ENCODE data around the gene NOTCH4. TPM values are rescaled to one million over a fixed set of nuclear protein-coding genes. Genes with fewer than 3 reads are reported as not detected.

The NOTCH4 gene
- total and polyA plus RNA-seq, 2 donors: 11.2 to 27.6 TPM

GRCh38 chr6:32240686-32241085, 16.8 kb upstream of the NOTCH4 start:
- Histone ChIP-seq H3K27ac (ENCODE audit: low read depth) (no peak overlapping the region), H3K36me3 (ENCODE audit: insufficient read depth) (no peaks in the 10 kb centered on the region), H3K4me3 (ENCODE audit: low read depth, low read length) (no peak overlapping the region), H3K4me1 (ENCODE audit: insufficient read depth) (no peaks in the 10 kb centered on the region)
- no peak for DNase-seq (ENCODE audit: extremely low spot score)
- WGBS: 91% methylated on average over 1 of the region's 1 CpG

DNA sequence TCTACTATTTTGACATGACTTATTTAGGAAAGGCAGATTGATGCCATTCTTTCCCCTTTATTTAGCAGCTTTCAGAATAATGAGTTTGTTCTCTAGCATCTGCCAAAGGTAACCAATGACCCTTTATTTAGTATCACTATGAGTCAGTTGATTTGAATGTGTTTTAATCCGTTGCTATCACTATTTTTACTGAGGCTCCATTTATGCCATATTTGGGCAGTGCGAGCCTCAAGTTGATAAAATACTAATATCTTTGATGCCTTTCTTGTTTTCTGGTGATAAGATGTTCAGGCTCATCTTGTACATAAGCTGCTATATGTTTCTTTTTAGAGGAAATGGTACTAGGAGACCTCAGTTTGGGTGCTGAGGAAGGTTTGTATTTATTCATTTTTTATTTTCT, 15.6 kb upstream of the NOTCH4 start:
- H3K27ac ChIP-seq (ENCODE audit: low read depth): no peak overlapping the region
- no peak overlapping the region for H3K4me3 ChIP-seq (ENCODE audit: low read depth, low read length)
- no peaks in the 10 kb centered on the region for H3K36me3 ChIP-seq (ENCODE audit: insufficient read depth)
- no peaks in the 10 kb centered on the region for H3K4me1 ChIP-seq (ENCODE audit: insufficient read depth)
- WGBS: 64% methylated on average over 2 of the region's 2 CpGs
- DNase-seq (ENCODE audit: extremely low spot score): no peak

- no peak for DNase-seq (ENCODE audit: extremely low spot score)
- H3K27ac ChIP-seq (ENCODE audit: low read depth): no peak overlapping the region
- no peaks in the 10 kb centered on the region for H3K36me3 ChIP-seq (ENCODE audit: insufficient read depth)
- 51% methylated on average over 4 of the region's 4 CpGs for WGBS
- H3K4me1 ChIP-seq (ENCODE audit: insufficient read depth): no peaks in the 10 kb centered on the region
- no peak overlapping the region for H3K4me3 ChIP-seq (ENCODE audit: low read depth, low read length)
Measured at GRCh38 chr6:32234934-32235333, 11.1 kb upstream of the NOTCH4 start.

DNA sequence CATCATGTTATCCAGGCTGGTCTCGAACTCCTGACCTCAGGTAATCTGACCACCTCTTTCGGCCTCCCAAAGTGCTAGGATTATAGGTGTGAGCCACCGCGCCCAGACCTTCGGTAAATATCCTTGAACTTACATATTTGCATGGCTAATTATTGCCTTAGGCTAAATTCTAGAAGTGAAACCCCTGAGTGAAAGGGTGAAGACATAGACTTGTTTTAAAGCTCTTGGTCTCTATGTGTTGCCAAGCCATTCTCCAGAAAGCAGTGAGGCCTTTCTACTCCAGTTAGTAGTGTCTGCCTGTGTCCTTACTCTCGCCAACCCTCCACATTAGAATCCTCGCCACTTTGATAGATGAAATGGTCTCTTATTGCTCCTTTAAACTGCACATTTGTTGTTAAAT, 2.6 kb upstream of the NOTCH4 start:
- Histone ChIP-seq H3K4me1 (ENCODE audit: insufficient read depth) (no peaks in the 10 kb centered on the region), H3K36me3 (ENCODE audit: insufficient read depth) (no peaks in the 10 kb centered on the region), H3K4me3 (ENCODE audit: low read depth, low read length) (no peak overlapping the region), H3K27ac (ENCODE audit: low read depth) (no peak overlapping the region)
- no peak for DNase-seq (ENCODE audit: extremely low spot score)
- WGBS: 91% methylated on average over 7 of the region's 7 CpGs

DNA sequence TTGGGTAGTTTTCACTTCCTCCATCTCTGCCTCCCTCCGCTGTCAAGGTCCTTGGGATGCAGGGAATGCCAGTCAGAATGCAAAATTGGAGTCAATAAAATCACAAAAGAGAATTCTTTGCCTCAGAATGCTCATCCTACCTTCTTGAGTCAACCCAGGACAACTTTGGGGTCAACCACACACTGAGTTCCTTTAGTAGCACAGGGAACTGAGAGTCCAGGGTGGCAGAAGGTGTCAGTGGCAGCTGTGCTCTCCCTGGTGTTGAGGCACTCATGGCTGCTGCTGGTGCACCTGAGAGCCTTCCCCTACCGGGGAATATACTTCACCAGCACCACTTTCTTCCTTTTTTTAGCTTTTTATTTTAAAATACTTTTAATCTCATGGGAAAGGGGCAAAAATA, 829 bp upstream of the NOTCH4 start:
- no peaks in the 10 kb centered on the region for H3K4me1 ChIP-seq (ENCODE audit: insufficient read depth)
- no peak overlapping the region for H3K27ac ChIP-seq (ENCODE audit: low read depth)
- H3K36me3 ChIP-seq (ENCODE audit: insufficient read depth): no peaks in the 10 kb centered on the region
- H3K4me3 ChIP-seq (ENCODE audit: low read depth, low read length): no peak overlapping the region
- WGBS: 82% methylated on average over 2 of the region's 2 CpGs
- no peak for DNase-seq (ENCODE audit: extremely low spot score)

- no peak overlapping the region for H3K27ac ChIP-seq (ENCODE audit: low read depth)
- DNase-seq (ENCODE audit: extremely low spot score): no peak
- no peaks in the 10 kb centered on the region for H3K4me1 ChIP-seq (ENCODE audit: insufficient read depth)
- H3K4me3 ChIP-seq (ENCODE audit: low read depth, low read length): no peak overlapping the region
- WGBS: 85% methylated on average over 8 of the region's 8 CpGs
- no peaks in the 10 kb centered on the region for H3K36me3 ChIP-seq (ENCODE audit: insufficient read depth)
Measured at GRCh38 chr6:32222333-32223230, 1.3 kb downstream of the NOTCH4 start.

DNA sequence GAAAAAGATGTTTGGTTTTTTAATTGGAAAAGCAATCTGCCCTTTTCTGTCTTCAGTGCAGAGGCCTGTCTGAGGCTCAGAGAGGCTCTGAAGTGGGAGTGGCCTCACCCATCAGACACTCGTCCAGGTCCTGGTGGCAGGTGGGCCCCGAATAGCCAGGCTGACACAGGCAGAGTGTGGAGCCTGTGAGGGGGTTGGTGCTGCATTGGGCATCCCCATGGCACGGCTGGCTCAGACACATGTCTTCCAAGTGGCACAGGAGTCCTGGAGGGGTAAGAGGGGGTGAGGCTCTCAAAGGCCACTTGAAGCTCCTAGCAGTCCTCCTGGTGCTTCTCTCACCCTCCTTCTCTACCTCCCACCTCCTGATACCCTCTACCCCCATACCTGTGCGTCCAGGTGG, 3.8 kb downstream of the NOTCH4 start:
- no peak for DNase-seq (ENCODE audit: extremely low spot score)
- H3K27ac ChIP-seq (ENCODE audit: low read depth): no peak overlapping the region
- no peaks in the 10 kb centered on the region for H3K4me1 ChIP-seq (ENCODE audit: insufficient read depth)
- no peak overlapping the region for H3K4me3 ChIP-seq (ENCODE audit: low read depth, low read length)
- WGBS: 68% methylated on average over 4 of the region's 4 CpGs
- no peaks in the 10 kb centered on the region for H3K36me3 ChIP-seq (ENCODE audit: insufficient read depth)

- Histone ChIP-seq H3K36me3 (ENCODE audit: insufficient read depth) (no peaks in the 10 kb centered on the region), H3K4me1 (ENCODE audit: insufficient read depth) (no peaks in the 10 kb centered on the region), H3K27ac (ENCODE audit: low read depth) (no peak overlapping the region), H3K4me3 (ENCODE audit: low read depth, low read length) (no peak overlapping the region)
- no peak for DNase-seq (ENCODE audit: extremely low spot score)
- WGBS: 71% methylated on average over 7 of the region's 7 CpGs
Measured at GRCh38 chr6:32218167-32218566, 5.7 kb downstream of the NOTCH4 start.

DNA sequence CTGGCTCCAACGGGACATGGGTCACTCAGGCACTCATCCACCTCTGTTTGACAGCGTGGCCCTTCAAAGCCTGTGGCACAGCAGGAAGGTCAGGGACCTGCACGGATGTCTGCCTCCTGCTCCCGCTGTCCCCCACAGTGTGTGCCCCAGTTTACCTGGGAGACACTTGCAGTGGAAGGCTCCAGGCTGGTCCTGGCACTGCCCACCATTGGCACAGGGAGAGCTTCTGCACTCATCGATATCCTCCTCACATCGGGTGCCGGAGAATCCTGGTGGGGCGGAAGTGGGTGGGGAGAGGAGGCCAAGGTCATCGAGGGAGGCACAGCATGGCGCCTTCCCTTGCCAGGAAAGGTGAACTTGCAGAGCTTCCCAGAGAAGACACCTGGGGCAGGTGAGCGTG, 6.9 kb downstream of the NOTCH4 start:
- Histone ChIP-seq H3K36me3 (ENCODE audit: insufficient read depth) (no peaks in the 10 kb centered on the region), H3K4me3 (ENCODE audit: low read depth, low read length) (no peak overlapping the region), H3K4me1 (ENCODE audit: insufficient read depth) (no peaks in the 10 kb centered on the region), H3K27ac (ENCODE audit: low read depth) (no peak overlapping the region)
- DNase-seq (ENCODE audit: extremely low spot score): no peak
- 88% methylated on average over 11 of the region's 11 CpGs for WGBS

GRCh38 chr6:32216285-32216684, 7.6 kb downstream of the NOTCH4 start:
- no peak for DNase-seq (ENCODE audit: extremely low spot score)
- 78% methylated on average over 10 of the region's 10 CpGs for WGBS
- Histone ChIP-seq H3K36me3 (ENCODE audit: insufficient read depth) (no peaks in the 10 kb centered on the region), H3K27ac (ENCODE audit: low read depth) (no peak overlapping the region), H3K4me1 (ENCODE audit: insufficient read depth) (no peaks in the 10 kb centered on the region), H3K4me3 (ENCODE audit: low read depth, low read length) (no peak overlapping the region)

DNA sequence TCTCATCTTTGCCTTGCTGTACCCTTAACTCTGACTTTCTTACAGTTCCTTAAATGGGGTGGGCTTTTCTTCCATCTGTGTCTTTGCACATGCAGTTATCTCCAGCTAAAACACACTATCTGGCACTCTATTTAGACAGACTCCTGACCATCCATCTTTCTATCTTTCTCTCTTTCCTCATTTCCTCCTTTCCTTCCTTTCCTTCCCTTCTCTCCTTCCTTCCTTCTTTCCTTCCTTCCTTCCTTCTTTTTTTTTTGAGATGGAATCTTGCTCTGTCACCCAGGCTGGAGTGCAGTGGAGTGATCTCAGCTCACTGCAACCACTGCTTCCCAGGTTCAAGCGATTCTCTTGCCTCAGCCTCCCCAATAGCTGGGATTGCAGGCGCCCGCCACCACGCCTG, 8.2 kb downstream of the NOTCH4 start:
- no peak for DNase-seq (ENCODE audit: extremely low spot score)
- 88% methylated on average over 4 of the region's 4 CpGs for WGBS
- no peak overlapping the region for H3K27ac ChIP-seq (ENCODE audit: low read depth)
- H3K4me1 ChIP-seq (ENCODE audit: insufficient read depth): no peaks in the 10 kb centered on the region
- H3K4me3 ChIP-seq (ENCODE audit: low read depth, low read length): no peak overlapping the region
- no peaks in the 10 kb centered on the region for H3K36me3 ChIP-seq (ENCODE audit: insufficient read depth)

GRCh38 chr6:32214126-32214525, 9.7 kb downstream of the NOTCH4 start:
- no peak for DNase-seq (ENCODE audit: extremely low spot score)
- H3K4me3 ChIP-seq (ENCODE audit: low read depth, low read length): no peak overlapping the region
- 77% methylated on average over 3 of the region's 3 CpGs for WGBS
- H3K36me3 ChIP-seq (ENCODE audit: insufficient read depth): no peaks in the 10 kb centered on the region
- no peaks in the 10 kb centered on the region for H3K4me1 ChIP-seq (ENCODE audit: insufficient read depth)
- H3K27ac ChIP-seq (ENCODE audit: low read depth): no peak overlapping the region

DNA sequence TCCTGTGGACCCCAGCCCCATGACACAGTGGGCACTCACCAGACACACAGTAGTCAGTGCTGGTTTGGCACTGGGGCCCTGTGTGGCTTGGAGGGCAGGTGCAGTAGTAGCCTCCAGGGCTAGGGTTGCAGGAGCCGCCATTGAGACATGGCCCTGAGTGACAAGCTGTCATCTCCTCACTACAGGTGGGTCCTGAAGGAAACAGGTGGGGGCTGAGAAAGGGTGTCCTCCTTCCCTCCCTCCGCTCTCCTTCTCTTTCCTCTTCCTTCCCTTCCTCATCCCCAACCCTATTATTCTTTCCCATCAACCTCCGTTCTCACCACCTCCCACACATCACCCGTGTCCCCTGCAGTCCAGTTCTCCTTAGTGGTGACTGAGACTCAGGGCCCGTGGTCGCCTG, 10.2 kb downstream of the NOTCH4 start:
- 85% methylated on average over 6 of the region's 6 CpGs for WGBS
- H3K4me1 ChIP-seq (ENCODE audit: insufficient read depth): no peaks in the 10 kb centered on the region
- DNase-seq (ENCODE audit: extremely low spot score): no peak
- no peak overlapping the region for H3K27ac ChIP-seq (ENCODE audit: low read depth)
- H3K4me3 ChIP-seq (ENCODE audit: low read depth, low read length): no peak overlapping the region
- H3K36me3 ChIP-seq (ENCODE audit: insufficient read depth): no peaks in the 10 kb centered on the region

DNA sequence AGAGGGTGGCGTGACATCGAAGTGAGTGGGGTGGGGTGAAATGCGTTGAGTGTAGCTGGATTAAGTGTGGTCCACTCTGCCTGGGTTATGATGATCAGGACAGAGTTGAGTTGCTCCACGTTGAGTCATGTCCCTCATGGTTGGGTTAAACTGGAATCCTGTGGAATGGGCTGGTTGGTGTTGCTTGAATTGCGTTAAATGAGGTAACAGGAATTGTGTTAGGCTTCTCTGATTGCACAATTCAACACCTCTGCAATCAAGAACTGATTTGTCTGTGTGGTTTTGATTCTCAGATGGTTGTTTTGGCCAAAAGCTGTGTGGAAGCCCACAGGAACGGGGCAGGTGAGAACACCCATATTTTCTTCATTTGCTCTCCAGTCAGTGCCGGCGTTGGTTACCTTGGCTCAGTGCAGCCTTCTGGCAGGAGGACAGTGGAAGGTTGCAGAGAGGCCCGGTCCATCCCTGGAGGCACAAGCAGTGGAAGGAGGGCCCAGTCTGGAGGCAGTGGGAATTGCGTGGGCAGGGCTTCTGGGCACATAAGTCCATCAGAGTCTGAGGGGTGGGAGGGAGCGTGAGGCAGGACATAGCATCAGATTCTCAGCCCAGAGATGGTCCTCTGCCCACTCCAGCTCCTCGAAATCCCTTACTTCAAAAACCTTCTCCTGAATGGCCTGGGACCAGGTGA, 11.6 kb downstream of the NOTCH4 start:
- WGBS: 74% methylated on average over 12 of the region's 12 CpGs
- Histone ChIP-seq H3K4me3 (ENCODE audit: low read depth, low read length) (no peak overlapping the region), H3K27ac (ENCODE audit: low read depth) (no peak overlapping the region), H3K4me1 (ENCODE audit: insufficient read depth) (no peaks in the 10 kb centered on the region), H3K36me3 (ENCODE audit: insufficient read depth) (no peaks in the 10 kb centered on the region)
- DNase-seq (ENCODE audit: extremely low spot score): no peak
